Measurements from ENCODE around the gene FAM98C.

DNA sequence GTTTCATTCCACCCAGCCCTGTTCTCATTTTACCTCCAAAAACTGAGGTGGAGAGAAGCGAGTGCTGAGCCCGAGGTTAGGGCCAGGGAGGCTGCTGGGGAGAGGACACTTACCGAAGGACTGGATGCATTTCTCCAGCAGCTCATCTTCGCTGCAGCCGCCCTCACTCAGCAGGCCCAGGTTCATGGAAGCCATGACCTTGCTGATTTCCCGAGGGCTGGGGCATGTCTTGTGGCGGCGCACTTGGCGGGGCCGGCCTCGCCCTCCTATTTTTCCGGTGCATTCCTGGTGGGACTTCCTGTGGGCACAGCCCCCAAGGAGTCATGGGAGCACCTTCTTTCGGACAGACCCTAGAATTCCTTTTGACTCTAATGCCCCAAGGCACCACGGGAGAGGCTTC is 19.0 kb downstream of the FAM98C start:
- TF ChIP-seq, protein P1, sequence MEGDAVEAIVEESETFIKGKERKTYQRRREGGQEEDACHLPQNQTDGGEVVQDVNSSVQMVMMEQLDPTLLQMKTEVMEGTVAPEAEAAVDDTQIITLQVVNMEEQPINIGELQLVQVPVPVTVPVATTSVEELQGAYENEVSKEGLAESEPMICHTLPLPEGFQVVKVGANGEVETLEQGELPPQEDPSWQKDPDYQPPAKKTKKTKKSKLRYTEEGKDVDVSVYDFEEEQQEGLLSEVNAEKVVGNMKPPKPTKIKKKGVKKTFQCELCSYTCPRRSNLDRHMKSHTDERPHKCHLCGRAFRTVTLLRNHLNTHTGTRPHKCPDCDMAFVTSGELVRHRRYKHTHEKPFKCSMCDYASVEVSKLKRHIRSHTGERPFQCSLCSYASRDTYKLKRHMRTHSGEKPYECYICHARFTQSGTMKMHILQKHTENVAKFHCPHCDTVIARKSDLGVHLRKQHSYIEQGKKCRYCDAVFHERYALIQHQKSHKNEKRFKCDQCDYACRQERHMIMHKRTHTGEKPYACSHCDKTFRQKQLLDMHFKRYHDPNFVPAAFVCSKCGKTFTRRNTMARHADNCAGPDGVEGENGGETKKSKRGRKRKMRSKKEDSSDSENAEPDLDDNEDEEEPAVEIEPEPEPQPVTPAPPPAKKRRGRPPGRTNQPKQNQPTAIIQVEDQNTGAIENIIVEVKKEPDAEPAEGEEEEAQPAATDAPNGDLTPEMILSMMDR (IDR thresholded peaks at IDR 0.05; ENCODE audit: low read length), result no peak
- no peak for TF ChIP-seq EZH2 (IDR thresholded peaks at IDR 0.05; ENCODE audit: borderline replicate concordance, low read length)
